ENCODE measurements around the gene ASCL2. TPM values are rescaled to one million over a fixed set of nuclear protein-coding genes. Genes with fewer than 3 reads are reported as not detected.
A peak's percentile ranks its signal among the peaks of the same experiment; 100 is the strongest.

The ASCL2 gene
- total RNA-seq, 1 experiment from 2014 or later = not detected

- in situ Hi-C loops (cut with HindIII; ENCODE audit: low pct_unique_long_range_greater_than_20kb, low sequenced_read_pairs) = no loop called here
- DNase-seq (ENCODE audit: low read depth, low spot score) = no peak
Observed at GRCh38 chr11:2310073-2310785, 39.8 kb upstream of the ASCL2 start.

DNA sequence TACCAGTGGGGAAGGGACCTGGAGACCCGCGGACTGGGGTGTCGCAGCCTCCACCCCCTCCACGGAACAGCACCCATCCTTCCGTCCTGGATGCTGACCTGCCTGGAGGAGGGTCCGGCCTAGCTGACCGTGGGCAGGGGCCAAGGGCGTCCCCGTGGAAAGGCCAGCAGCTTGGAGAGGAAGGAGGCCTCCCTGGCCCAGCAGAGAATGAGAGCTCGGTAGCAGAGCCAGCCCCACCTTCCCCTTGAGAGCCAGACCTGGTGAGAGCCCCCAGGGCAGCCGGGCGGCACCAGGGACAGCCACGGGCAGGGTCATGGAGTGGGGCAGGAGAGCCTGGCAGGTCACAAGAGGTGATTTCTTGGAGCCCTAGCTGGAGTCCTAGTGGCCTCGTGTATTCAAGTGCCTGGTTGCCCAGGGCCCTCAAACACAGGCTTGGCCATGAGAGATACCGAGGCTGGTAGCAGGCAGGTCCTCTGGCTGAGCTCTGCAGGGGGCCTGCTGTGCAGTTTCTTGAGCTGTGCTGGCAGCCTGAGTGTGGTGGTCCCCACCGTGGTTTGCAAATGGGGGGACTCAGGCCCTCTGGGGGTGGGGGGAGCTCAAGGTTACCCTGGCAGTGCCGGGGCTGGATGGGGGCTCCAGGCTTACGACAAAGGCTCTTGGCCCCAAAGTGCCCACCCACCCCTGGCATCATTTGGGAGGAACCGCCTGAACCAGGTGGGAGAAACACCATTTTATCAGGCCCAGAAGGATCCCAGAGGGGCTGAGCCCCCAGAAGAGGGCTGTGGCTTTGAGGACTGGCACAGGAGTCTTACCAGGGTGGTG lies 39.1 kb upstream of the ASCL2 start:
- DNase-seq (ENCODE audit: low read depth, low spot score) = no peak
- in situ Hi-C loops (cut with HindIII; ENCODE audit: low pct_unique_long_range_greater_than_20kb, low sequenced_read_pairs) = no loop called here

DNA sequence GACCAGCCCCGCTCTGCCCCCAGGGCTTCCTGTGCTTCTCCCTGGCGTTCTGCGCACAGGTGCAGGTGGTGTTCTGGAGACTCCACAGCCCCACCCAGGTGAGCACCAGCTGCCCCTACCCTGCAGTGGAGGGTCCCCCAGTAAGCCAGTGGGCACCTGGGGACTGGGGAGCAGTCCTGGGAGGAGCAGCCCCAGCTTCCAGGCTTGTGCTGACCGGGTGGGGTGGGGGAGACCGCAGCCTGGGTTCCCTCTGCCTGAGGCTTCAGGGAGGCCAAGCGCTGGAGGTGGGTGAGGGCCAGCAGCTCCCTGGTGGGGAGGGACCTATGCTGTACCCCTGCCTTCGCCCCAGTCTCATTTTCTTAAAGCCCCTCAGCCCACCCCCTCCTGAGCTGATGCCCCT lies 38.3 kb upstream of the ASCL2 start:
- in situ Hi-C loops (cut with HindIII; ENCODE audit: low pct_unique_long_range_greater_than_20kb, low sequenced_read_pairs) = no loop called here
- no peak for DNase-seq (ENCODE audit: low read depth, low spot score)

GRCh38 chr11:2307501-2308331 lies 37.3 kb upstream of the ASCL2 start:
- in situ Hi-C loops (cut with HindIII; ENCODE audit: low pct_unique_long_range_greater_than_20kb, low sequenced_read_pairs) = no loop called here
- no peak for DNase-seq (ENCODE audit: low read depth, low spot score)

DNA sequence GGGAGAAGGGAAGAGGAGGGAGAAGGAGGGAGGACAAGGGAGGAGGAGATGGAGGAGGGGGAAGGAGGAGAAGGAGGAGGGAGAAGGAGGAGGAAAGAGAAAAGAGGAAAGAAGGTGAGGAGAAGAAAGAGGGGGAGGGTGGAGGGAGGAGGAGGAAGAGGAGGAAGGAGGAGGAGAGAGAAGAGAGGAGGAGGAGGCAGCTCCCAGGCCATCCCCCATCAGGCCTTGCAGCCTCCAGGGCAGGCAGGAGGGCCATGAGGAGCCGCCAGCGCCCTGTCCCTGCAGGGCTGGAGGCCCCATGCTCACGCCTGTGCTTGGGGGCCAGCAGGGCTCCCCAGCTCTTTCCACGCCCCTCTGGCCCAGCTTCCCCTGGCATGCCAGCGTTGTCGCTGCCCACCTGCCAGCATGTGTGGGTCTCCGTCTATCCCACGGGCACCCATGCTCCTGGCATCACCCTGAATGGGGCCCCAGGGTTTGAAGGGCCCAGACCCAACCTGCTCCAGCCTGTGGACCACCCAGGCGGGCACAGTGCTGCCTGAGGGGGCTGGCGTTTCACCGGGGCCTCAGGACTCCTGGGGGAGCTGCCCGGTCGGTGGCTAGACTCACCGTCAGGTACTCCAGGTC lies 36.6 kb upstream of the ASCL2 start:
- in situ Hi-C loops (cut with HindIII; ENCODE audit: low pct_unique_long_range_greater_than_20kb, low sequenced_read_pairs) = no loop called here
- no peak for DNase-seq (ENCODE audit: low read depth, low spot score)

GRCh38 chr11:2306452-2306823 lies 36.0 kb upstream of the ASCL2 start:
- in situ Hi-C loops (cut with HindIII; ENCODE audit: low pct_unique_long_range_greater_than_20kb, low sequenced_read_pairs) = no loop called here
- no peak for DNase-seq (ENCODE audit: low read depth, low spot score)

DNA sequence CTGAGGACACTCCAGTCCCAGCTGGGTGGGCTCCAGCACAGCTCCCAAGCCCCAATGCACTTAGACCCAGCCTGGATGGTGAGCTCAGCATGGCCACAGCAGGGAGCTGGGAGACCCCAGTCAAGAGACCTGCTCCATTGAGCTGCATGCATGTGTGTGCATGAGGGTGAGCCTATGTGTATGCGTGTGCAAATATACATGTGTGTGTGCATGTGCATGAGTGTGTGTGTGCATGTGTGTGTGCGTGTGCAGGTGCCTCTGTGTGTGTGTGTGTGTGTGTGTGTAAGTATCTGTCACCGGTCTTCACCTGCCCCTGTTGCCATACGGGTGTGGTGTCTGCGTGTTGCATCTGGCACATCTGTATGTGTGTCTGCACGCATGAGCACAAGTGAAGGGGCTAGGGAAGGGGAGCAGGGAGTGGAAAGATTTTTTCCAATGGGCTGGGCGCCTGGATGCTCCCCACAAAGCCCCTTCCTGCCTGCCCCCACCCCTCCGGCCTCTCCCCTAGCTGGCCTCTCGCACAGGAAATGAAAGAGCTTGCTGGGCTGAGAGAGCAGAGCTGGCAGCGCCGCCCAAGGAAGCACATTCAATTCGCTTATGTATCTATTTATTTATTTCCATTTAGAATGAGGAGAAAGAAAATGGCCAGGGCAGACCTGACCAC lies 35.5 kb upstream of the ASCL2 start:
- in situ Hi-C loops (cut with HindIII; ENCODE audit: low pct_unique_long_range_greater_than_20kb, low sequenced_read_pairs) = no loop called here
- DNase-seq (ENCODE audit: low read depth, low spot score) = no peak

DNA sequence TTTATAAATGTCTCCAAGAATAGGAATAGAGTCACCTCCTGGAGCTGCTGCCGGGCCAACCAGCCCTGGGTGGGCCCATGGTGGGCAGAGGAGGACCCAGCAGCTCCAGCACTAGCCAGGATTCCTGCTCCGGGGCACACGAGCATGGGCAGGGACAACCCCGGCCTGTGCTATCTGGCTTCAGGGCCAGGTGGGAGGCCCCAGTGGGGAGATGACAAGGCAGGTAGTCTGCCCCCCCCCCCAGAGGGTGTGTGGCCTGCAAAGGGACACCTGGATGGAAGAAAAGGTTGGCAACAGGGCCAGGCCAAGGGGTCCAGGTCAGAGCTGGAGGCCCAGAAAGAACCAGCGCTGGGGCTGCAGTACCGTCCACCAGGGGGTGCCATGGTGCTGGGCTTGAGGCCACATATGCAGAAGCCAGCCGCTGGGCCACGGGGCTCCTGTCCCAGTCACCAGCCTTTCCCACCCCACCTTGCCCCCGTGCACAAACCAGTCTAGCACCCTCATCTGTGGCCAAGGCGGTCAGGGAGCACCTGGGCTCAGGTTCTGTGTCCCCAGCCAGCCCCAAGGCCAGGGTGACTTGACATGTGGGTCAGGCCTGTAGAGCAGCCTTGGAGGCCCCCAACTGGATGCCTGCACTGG lies 34.9 kb upstream of the ASCL2 start:
- in situ Hi-C loops (cut with HindIII; ENCODE audit: low pct_unique_long_range_greater_than_20kb, low sequenced_read_pairs) = no loop called here
- DNase-seq (ENCODE audit: low read depth, low spot score) = peak; percentile 73

DNA sequence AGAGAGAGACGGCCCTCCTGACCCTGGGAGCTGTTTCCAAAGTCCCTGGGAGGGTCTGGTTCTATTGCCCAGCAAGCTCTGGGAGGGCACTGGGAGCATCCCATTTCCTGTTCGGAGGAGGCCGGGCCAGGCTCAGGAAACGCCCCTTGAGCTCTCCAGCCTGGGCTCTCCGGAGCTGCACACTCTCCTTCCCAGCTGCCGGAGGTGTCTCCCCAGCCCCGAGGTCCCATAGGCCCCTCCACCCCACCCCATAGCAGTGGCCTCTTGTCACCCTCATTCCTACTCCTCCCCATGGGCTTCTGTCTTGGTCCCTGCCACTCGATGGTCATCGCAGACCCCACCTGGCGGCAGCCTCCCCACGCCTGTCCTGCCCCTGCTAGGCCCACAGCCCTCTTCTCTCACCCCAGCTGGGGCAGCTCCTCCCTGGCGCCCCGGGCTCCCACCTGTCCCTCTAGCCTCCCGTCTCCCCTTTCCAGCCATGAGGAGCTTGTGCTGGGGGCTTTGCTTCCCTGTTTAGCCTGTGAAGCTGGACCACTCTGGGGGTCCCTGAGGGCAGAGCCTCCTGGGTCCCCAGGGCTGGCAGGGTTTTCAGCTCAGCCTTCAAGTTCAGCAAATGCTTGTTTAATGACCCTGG lies 34.2 kb upstream of the ASCL2 start:
- in situ Hi-C loops (cut with HindIII; ENCODE audit: low pct_unique_long_range_greater_than_20kb, low sequenced_read_pairs) = no loop called here
- DNase-seq (ENCODE audit: low read depth, low spot score) = no peak

DNA sequence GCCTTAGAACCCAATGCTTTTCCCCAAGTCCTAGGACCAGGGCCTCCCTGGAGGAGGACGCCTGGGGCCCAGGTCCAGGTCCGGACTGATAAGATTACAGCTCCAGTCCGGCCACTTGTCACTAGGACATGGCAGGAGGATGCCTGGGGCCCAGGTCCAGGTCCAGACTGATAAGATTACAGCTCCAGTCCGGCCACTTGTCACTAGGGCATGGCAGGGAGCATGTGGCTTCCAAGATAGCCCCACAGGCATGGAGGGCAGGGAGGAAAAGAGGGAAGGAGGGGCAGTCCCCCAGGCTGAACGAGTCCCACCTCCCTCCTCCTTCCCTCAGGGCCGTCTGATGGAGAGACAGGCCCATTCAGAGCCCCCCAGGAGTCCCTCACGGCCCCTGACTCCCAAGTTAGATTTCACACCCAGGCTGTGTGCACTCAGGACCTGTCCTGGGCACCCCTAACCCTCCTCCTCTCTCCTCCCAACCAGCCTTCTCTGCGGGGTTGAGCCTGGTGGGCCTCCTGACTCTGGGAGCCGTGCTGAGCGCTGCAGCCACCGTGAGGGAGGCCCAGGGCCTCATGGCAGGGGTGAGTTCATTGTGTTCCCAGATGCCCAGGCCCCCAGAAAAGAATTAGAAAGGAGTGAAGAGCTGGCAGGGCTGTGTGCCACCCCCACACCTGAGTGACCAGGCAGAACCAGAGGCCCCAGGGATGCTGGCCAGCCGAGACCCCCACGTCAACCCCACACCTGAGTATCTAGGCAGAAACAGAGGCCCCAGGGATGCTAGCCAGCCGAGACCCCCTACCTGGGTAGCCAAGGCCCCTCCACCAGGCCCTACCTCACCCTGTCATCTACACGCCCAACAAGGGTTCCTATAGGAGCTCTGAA lies 33.5 kb upstream of the ASCL2 start:
- in situ Hi-C loops (cut with HindIII; ENCODE audit: low pct_unique_long_range_greater_than_20kb, low sequenced_read_pairs) = no loop called here
- no peak for DNase-seq (ENCODE audit: low read depth, low spot score)

GRCh38 chr11:2302896-2303626 lies 32.7 kb upstream of the ASCL2 start:
- in situ Hi-C loops (cut with HindIII; ENCODE audit: low pct_unique_long_range_greater_than_20kb, low sequenced_read_pairs) = no loop called here
- DNase-seq (ENCODE audit: low read depth, low spot score) = no peak

GRCh38 chr11:2302306-2302895 lies 32.0 kb upstream of the ASCL2 start:
- in situ Hi-C loops (cut with HindIII; ENCODE audit: low pct_unique_long_range_greater_than_20kb, low sequenced_read_pairs) = no loop called here

GRCh38 chr11:2301631-2302305 lies 31.4 kb upstream of the ASCL2 start, which contains the start of the genes C11orf21 and TSPAN32:
Gene C11orf21 (minus strand): TSS chr11:2301918. CDS start chr11:2301808, 110 bp downstream.
Gene TSPAN32 (plus strand): TSS chr11:2302013. CDS start chr11:2302150, 137 bp downstream.
- in situ Hi-C loops (cut with HindIII; ENCODE audit: low pct_unique_long_range_greater_than_20kb, low sequenced_read_pairs) = no loop called here
- DNase-seq (ENCODE audit: low read depth, low spot score) = no peak

More at GRCh38 chr11:2302306-2302895, 32.0 kb upstream of the ASCL2 start:
- no peak for DNase-seq (ENCODE audit: low read depth, low spot score)

All from SK-MEL-5 (cell line).